H9 (cell line): ENCODE results near the gene NCAM2. TPM values are rescaled to one million over a fixed set of nuclear protein-coding genes. Genes with fewer than 3 reads are reported as not detected.

Experiments
- DNase-seq: peaks from one replicate; pipeline ENCODE4 v3.0.0-alpha.2; 2017
- H2AFZ ChIP-seq: one replicate; pipeline ENCODE4 v1.6.1; 2013; ENCODE audit warnings: mild to moderate bottlenecking, low read length, control low read depth, moderate library complexity
- H2AK5ac ChIP-seq: 2 replicates; pipeline ENCODE4 v1.6.1; 2013; ENCODE audit warnings: low read length, control low read depth, mixed read lengths; ENCODE audit not compliant: insufficient read length
- H2BK120ac ChIP-seq: one replicate; pipeline ENCODE4 v1.6.1; 2013; ENCODE audit warnings: low read depth, mild to moderate bottlenecking, low read length, control low read depth, inconsistent platforms; ENCODE audit not compliant: poor library complexity, severe bottlenecking
- H2BK12ac ChIP-seq: 2 replicates; pipeline ENCODE4 v1.6.1; 2013; ENCODE audit warnings: low read length, control low read depth, mixed read lengths, low read depth; ENCODE audit not compliant: insufficient read length
- H2BK15ac ChIP-seq: 2 replicates; pipeline ENCODE4 v1.6.1; 2013; ENCODE audit warnings: low read depth, low read length, control low read depth
- H2BK20ac ChIP-seq: one replicate; pipeline ENCODE4 v1.6.1; 2013; ENCODE audit warnings: low read depth, mild to moderate bottlenecking, low read length, control low read depth, inconsistent platforms; ENCODE audit not compliant: poor library complexity, severe bottlenecking
- H2BK5ac ChIP-seq: 2 replicates; pipeline ENCODE4 v1.6.1; 2013; ENCODE audit warnings: low read length, control low read depth, mixed read lengths; ENCODE audit not compliant: insufficient read length
- H3K14ac ChIP-seq: 2 replicates; pipeline ENCODE4 v1.6.1; 2013; ENCODE audit warnings: low read length, control low read depth; ENCODE audit not compliant: insufficient read depth
- H3K18ac ChIP-seq: 2 replicates; pipeline ENCODE4 v1.6.1; 2013; ENCODE audit warnings: low read depth, mild to moderate bottlenecking, mixed read lengths, low read length, control low read depth; ENCODE audit not compliant: insufficient read length
- H3K23ac ChIP-seq: 2 replicates; pipeline ENCODE4 v1.6.1; 2013; ENCODE audit warnings: low read length, control low read depth, mixed read lengths, low read depth; ENCODE audit not compliant: insufficient read length
- H3K23me2 ChIP-seq: 2 replicates; pipeline ENCODE4 v1.6.1; 2013; ENCODE audit warnings: low read depth, mild to moderate bottlenecking, mixed read lengths, low read length, control low read depth; ENCODE audit not compliant: insufficient read length, poor library complexity, severe bottlenecking
- H3K27ac ChIP-seq: 2 replicates; pipeline ENCODE4 v1.5.1; 2013; ENCODE audit warnings: low read length, control low read depth, mixed read lengths, low read depth; ENCODE audit not compliant: insufficient read length
- H3K27me3 ChIP-seq: 2 replicates; pipeline ENCODE4 v1.6.1; 2013; ENCODE audit warnings: low read length, control low read depth, inconsistent platforms; ENCODE audit not compliant: insufficient read depth
- H3K4ac ChIP-seq: 2 replicates; pipeline ENCODE4 v1.6.1; 2013; ENCODE audit warnings: low read depth, mild to moderate bottlenecking, control low read depth, inconsistent platforms, low read length, moderate library complexity
- H3K4me1 ChIP-seq: 2 replicates; pipeline ENCODE4 v1.6.1; 2013; ENCODE audit warnings: low read length, control low read depth, inconsistent platforms; ENCODE audit not compliant: insufficient read depth
- H3K4me2 ChIP-seq: 2 replicates; pipeline ENCODE4 v1.6.1; 2013; ENCODE audit warnings: low read length, control low read depth, mixed read lengths; ENCODE audit not compliant: insufficient read length, insufficient read depth
- H3K56ac ChIP-seq: 2 replicates; pipeline ENCODE4 v1.6.1; 2013; ENCODE audit warnings: low read depth, mild to moderate bottlenecking, mixed read lengths, low read length, control low read depth; ENCODE audit not compliant: insufficient read length
- H3K79me1 ChIP-seq: 2 replicates; pipeline ENCODE4 v1.6.1; 2013; ENCODE audit warnings: low read depth, mild to moderate bottlenecking, moderate library complexity, low read length, control low read depth, inconsistent platforms; ENCODE audit not compliant: insufficient read depth, poor library complexity, severe bottlenecking
- H3K79me2 ChIP-seq: 2 replicates; pipeline ENCODE4 v1.6.1; 2013; ENCODE audit warnings: low read length, control low read depth, inconsistent platforms; ENCODE audit not compliant: insufficient read depth
- H3K9ac ChIP-seq: 2 replicates; pipeline ENCODE4 v1.6.1; 2013; ENCODE audit warnings: low read length, control low read depth, mixed read lengths; ENCODE audit not compliant: insufficient read length; ENCODE audit errors: extremely low read depth
- H3K9me3 ChIP-seq: one replicate; pipeline ENCODE4 v1.6.1; 2013; ENCODE audit warnings: low read depth, low read length, inconsistent platforms; ENCODE audit not compliant: control insufficient read depth
- H3T11ph ChIP-seq: one replicate; pipeline ENCODE4 v1.6.1; 2013; ENCODE audit warnings: mild to moderate bottlenecking, low read length, control low read depth, inconsistent platforms
- H4K20me1 ChIP-seq: one replicate; pipeline ENCODE4 v1.6.1; 2013; ENCODE audit not compliant: control insufficient read depth, insufficient read length, insufficient read depth
- H4K5ac ChIP-seq: 2 replicates; pipeline ENCODE4 v1.6.1; 2013; ENCODE audit warnings: low read depth, mild to moderate bottlenecking, mixed read lengths, low read length, control low read depth; ENCODE audit not compliant: insufficient read length
- H4K8ac ChIP-seq: replicated peaks from 2 replicates; pipeline ENCODE4 v1.6.1; 2013; ENCODE audit warnings: low read length, control low read depth, mixed read lengths, low read depth; ENCODE audit not compliant: insufficient read length
- H4K91ac ChIP-seq: 2 replicates; pipeline ENCODE4 v1.6.1; 2013; ENCODE audit warnings: low read depth, mild to moderate bottlenecking, moderate library complexity, mixed read lengths, low read length, control low read depth; ENCODE audit not compliant: insufficient read length
- H3K27ac Mint-ChIP-seq, 3 experiments: 2 replicates in 2 of 3; 3 replicates in 1 of 3; pipeline ENCODE4 v1.8.0; 2020 to 2021; ENCODE audit warnings: mixed read lengths in 3 of 3, mild to moderate bottlenecking in 1 of 3, moderate library complexity in 1 of 3
- H3K27me3 Mint-ChIP-seq: 2 replicates; pipeline ENCODE4 v1.8.0; 2021; ENCODE audit warnings: low read depth, mild to moderate bottlenecking, moderate library complexity, mixed read lengths
- H3K36me3 Mint-ChIP-seq, 3 experiments: 2 replicates in 2 of 3; 3 replicates in 1 of 3; pipeline ENCODE4 v1.8.0; 2020 to 2021; ENCODE audit warnings: low read depth in 3 of 3, mixed read lengths in 3 of 3; ENCODE audit not compliant: insufficient read depth in 1 of 3
- H3K4me1 Mint-ChIP-seq, 2 experiments: 2 replicates each; pipeline ENCODE4 v1.8.0; 2020; ENCODE audit warnings: mixed read lengths in 2 of 2
- H3K4me3 Mint-ChIP-seq, 2 experiments: 2 replicates in 1 of 2; 3 replicates in 1 of 2; pipeline ENCODE4 v1.8.0; 2020 to 2021; ENCODE audit warnings: mild to moderate bottlenecking in 2 of 2, mixed read lengths in 2 of 2, moderate library complexity in 1 of 2
- H3K9me3 Mint-ChIP-seq, 2 experiments: 2 replicates in 1 of 2; 3 replicates in 1 of 2; pipeline ENCODE4 v1.8.0; 2020; ENCODE audit warnings: mild to moderate bottlenecking in 2 of 2, mixed read lengths in 2 of 2, moderate library complexity in 1 of 2
- CTCF ChIP-seq: fragments of 200-600 bp; sonication (generic); conservative IDR thresholded peaks from 3 replicates; pipeline ENCODE4 v1.8.0; 2021; ENCODE audit warnings: antibody characterized with exemption, mild to moderate bottlenecking
- WGBS: extraction: QIAGEN DNeasy Blood & Tissue Kit; methylation state at CpG from one replicate; pipeline ENCODE4 v1.1.7; 2013; ENCODE audit warnings: missing lambda C conversion rate, low lambda C conversion rate, mixed read lengths; ENCODE audit not compliant: insufficient read length; ENCODE audit errors: extremely low coverage; 5-methylcytosine and 5-hydroxymethylcytosine counted together
- total RNA-seq: library from RNA; stranded (reverse); gene quantifications from 2 replicates; pipeline ENCODE4 v1.2.1, GENCODE V29; 2021

The NCAM2 gene
- total RNA-seq, 1 experiment from 2014 or later = 2.2 TPM

- Histone ChIP-seq H3K27ac (no peak overlapping the region), H3K18ac (no peak overlapping the region), H3K4me1 (no peaks in the 10 kb centered on the region), H3T11ph (no peak overlapping the region), H3K4ac (no peak overlapping the region), H2BK12ac (no peak overlapping the region), H3K27me3 (no peaks in the 10 kb centered on the region), H2BK120ac (no peak overlapping the region), H4K91ac (no peak overlapping the region), H2BK20ac (no peak overlapping the region), H4K20me1 (no peaks in the 10 kb centered on the region), H2BK15ac (no peak overlapping the region), H2AK5ac (no peak overlapping the region), H3K4me2 (no peak overlapping the region), H3K79me1 (no peaks in the 10 kb centered on the region), H3K9ac (no peak overlapping the region), H4K8ac (no peak overlapping the region), H3K14ac (no peak overlapping the region), H3K9me3 (no peaks in the 10 kb centered on the region), H2BK5ac (no peak overlapping the region), H3K79me2 (no peaks in the 10 kb centered on the region), H3K23me2 (no peaks in the 10 kb centered on the region), H3K23ac (no peak overlapping the region), H2AFZ (no peak overlapping the region), H4K5ac (no peak overlapping the region), H3K56ac (no peak overlapping the region)
- H3K36me3 Mint-ChIP-seq = no peaks in the 10 kb centered on the region; a peak in 1 of 7 replicates
- DNase-seq = no peak
- no peak for TF ChIP-seq CTCF
- no peaks in the 10 kb centered on the region for H3K27me3 Mint-ChIP-seq
- H3K4me1 Mint-ChIP-seq = peaks cover 7% of the 10 kb centered on the region in 2 experiments; a peak in 3 of 4 replicates
- no peak overlapping the region for H3K27ac Mint-ChIP-seq
- peaks cover 2 to 4% of the 10 kb centered on the region in 2 experiments; a peak in 3 of 5 replicates for H3K9me3 Mint-ChIP-seq
- H3K4me3 Mint-ChIP-seq = no peak overlapping the region
- WGBS = no CpG with 5 or more reads among the region's 2 CpGs
Observed at GRCh38 chr21:21076051-21076450, 77.8 kb downstream of the NCAM2 start.
